Inflammatory macrophage treated with lipopolysaccharide for 4 hours (primary cell): ENCODE measurements around the gene NAGA.
"Not testable (repeated sequence)": the region's sequence is repeated elsewhere in the genome, so short reads cannot be mapped to it uniquely, and the experiment has no call there.

Experiments
- DNase-seq: peaks from one replicate; pipeline ENCODE4 v3.0.0-alpha.2; 2020

The NAGA gene

DNA sequence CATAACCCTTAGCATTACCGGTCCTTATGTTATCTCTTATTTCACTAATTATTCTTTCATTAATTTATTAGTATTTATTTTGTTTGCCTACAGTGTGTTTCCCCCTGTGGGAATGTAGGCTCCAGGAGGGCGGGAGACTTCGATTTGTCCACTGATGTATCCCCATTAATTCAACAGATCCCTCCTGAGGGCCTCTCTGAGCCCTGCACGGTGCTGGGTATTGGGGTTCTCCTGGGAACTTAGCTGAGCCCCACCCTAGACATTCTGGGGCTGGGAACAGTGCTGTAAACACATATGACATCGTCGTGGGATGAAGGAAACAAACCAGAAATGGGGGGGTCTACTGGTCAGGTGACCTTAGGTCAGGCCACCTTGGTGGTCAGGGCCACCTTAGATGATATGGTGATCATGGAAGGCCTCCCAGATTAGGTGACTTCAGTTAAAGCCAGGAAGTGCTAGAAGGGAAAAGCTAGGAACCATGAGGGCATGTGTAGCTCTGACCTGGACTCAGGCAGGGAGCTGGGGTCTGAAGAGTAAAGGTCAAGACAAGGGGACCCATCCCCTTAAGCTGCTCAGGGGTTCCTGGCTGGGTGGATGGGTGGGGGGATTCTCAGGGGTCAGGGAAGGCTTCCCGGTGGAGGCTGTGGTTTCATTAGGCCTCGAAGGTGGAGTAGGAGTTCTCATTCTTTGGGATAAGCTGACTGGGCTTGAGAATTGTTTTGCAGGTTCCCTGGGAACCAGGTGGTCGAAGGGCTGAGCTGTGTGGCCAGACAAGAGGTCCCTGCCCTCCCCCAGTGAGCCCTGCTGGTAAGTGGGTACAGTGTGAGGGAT, 4.4 kb upstream of the NAGA start:
- DNase-seq, result no peak

- peak; percentile 31 for DNase-seq
These were observed 3.7 kb upstream of the NAGA start, which contains the start of gene PHETA2 for GRCh38 chr22:42074132-42074811. PHETA2 (plus strand) TSS chr22:42074248; CDS start chr22:42077294, 3,046 bp downstream.

DNA sequence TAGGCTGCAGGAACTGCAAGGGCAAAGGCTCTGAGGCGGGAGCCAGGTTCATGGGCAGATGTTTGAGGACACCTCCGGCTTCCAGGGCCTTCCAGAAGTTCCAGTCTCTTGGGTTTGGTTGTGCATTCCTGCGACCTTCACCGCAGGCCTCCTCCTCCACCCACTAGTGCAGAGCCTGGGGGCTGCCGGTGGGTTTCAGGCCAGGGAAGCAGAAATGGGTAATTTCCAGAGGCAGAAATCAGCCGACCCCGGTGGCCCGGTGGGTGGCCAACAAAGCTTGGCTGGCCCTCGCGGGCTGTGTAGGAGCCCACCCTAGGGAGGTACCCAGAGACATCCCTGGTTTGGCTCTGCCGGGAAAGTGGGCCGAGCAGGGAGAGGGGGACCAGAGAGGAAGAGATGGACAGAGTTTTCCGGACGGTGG, 3.0 kb upstream of the NAGA start:
- no peak for DNase-seq

- DNase-seq, result no peak
These were observed 2.2 kb upstream of the NAGA start for GRCh38 chr22:42072606-42073330.

- DNase-seq, result not testable (repeated sequence)
These were observed 896 bp upstream of the NAGA start for GRCh38 chr22:42071508-42071907.

GRCh38 chr22:42069801-42070516, 653 bp downstream of the NAGA start:
- DNase-seq, result peak; percentile 76

- DNase-seq, result no peak
These were observed 2.3 kb downstream of the NAGA start for GRCh38 chr22:42068291-42068690.

DNA sequence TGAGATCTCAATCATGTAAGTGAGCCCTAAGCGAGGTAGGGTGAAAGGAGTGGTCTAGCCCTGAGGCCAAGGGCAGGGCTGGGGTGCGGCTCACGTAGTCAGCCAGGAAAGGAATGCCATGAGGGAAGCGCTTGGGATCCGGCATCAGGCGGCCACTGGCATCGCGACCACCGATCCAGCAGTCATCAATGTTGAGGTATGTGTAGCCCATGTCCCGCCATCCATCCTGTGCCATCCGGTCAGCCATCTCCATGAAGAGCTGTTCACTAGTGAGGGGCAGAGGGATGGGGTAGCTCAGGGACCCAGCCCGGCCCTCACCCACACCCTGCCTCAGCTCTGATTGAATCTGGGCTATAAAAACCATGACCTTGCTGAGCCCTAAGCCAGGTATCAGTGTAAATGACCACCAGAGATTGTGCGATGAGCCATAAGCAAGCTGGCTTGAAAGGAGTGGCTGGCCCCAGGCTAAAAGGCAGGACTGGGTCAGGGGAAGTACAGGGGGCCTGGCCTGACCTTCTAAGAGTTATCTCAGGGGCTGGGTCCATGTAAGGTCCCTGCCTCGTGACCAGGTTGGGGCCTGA, 2.9 kb downstream of the NAGA start:
- DNase-seq, result no peak

- DNase-seq, result no peak
These were observed 3.7 kb downstream of the NAGA start for GRCh38 chr22:42066937-42067336.

DNA sequence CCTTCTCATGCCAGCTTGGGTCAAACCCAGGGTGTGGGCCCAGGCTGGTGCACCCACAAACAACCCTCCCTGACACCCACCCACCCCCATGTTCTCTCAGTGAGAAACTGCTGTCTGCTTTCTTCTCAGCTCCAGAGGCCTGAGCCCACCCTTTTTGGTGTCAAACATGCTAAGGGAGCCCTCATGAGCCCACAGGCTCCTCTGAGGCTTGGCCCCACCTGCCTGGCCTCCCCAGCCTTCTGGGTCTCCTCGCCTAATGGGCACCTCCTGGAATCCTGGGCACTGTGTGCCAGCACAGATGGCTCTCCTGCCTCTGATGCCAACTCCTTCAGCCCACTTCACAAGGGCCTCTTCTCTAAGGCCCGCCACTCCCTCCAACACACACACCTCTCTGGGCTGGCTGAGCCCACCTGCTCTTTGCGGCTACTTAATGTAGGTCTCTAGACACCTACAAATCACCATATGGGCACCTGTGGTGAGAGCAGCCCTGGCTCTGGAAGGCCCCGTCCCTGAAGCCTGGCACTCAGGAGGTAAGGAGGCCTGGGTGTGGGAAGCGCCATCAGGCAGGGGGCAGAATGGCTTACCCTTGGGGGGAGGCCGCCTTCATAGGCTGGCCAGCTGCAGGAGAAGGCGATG, 4.4 kb downstream of the NAGA start:
- DNase-seq, result no peak

DNA sequence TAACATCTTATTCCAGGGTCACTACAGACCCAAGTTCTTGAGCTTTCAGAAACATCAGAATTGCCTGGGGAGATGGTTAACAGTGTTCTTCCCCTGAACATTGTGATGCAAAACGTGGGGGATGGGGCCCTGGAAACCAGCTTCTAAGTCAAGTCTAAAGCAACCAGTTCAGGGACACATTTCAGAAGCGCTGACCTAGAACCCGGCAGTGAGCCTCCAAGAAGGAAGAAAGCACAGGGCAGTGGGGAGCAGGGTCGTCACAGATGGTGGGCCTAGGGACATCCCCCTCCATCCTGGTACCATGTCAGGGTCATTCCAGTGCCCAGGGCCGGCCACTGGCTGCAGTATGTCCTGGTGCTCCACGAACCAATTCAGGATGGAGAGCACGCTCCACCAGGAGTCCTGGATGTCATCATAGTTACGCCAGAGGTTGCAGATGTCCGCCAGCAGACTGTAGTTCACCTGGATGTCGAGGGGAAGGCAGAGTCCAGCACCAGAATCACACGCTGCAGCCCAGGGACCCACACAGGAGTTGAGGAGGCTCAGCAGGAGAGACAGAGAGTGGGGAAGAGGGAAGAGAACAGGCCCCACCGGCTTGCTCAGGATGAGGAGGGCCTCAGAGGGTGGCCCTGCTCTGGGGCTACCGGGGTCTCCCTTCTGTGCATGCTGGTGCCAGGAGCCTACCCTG, 5.0 kb downstream of the NAGA start:
- no peak for DNase-seq

DNA sequence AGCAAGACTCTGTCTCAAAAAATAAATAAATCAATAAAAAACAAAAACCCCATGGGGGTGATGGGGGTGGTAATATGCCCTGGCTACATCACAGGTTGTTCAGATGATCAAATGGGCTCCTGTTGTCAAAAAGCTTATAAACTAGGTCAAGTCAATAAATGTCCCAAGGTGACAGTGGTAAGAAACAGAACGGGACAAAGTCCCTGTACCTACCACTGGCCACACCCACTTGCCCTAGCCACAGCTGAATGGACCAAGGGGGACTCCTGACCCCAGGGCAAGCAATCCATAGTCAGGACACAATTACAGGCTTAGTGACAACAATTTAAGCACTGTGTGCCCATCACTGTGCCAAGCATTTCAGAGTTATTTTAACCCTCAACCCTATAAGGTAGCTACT, 6.0 kb downstream of the NAGA start:
- no peak for DNase-seq

- no peak for DNase-seq
These were observed 8.0 kb downstream of the NAGA start for GRCh38 chr22:42062506-42063170.

DNA sequence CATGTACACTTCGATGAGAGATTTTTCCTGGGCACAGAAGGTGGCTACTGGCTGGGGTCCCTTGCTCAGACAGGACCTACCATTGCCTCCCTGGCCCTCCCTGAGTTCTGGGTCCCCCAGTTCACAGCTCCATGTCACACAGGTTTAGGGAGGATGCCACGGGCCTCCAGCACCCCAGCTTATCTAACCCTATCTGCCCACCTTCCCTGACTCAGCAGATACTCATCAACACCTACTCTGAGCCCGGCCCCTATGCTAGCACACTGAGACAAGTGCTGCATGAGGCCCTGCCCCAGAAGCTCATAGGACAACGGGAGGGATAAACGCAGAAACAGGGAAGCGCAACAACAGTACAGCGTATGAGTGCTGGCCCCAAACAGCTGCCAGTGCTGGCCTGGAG, 9.6 kb downstream of the NAGA start:
- no peak for DNase-seq

DNA sequence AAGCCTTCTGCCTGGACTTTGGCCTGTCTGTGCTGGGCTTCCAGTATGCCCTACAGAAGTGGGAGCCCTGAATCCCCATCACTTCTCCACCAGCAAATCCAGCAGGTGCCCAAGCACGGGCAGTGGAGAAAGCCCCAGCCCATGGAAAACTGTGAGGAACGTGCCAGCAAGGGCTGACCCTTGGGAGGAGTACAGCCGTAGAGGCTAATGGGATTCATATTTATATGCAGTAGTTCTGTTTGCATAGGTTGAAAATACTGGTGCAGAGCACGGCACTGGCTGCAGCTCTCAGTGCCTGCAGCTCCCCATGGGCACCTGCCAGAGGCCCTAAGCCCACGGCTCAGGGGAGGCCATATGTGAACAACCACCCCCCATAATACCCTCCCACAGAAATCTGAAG, 10.1 kb downstream of the NAGA start:
- no peak for DNase-seq

- DNase-seq, result no peak
These were observed 13.7 kb downstream of the NAGA start for GRCh38 chr22:42056757-42057511.

- DNase-seq, result peak; percentile 12
These were observed 17.8 kb downstream of the NAGA start for GRCh38 chr22:42052765-42053164.

DNA sequence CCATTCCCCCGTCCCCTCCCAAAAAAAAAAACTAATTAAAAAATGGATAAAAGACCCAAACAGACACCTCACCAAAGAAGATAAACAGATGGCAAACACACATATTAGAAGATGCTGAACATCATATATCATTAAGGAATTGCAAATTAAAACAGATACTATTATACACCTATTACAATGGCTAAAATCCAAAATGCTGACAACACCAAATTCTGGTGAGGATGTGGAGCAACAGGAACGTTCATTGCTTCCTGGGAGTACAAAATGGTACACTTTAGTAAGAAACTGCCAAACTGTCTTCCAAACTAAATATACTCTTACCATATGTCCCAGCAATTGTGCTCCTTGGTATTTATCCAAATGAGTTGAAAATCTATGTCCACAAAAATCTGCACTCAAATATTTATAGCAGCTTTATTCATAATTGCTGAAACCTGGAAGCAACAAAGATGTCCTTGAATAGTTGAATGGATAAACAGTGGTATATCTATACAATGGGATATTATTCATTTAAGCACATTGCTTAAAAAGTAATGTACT, 19.9 kb downstream of the NAGA start:
- DNase-seq, result no peak

- no peak for DNase-seq
These were observed 28.8 kb downstream of the NAGA start for GRCh38 chr22:42041784-42042183.

- no peak for DNase-seq
These were observed 31.3 kb downstream of the NAGA start for GRCh38 chr22:42039271-42039670.
